Right renal cortex interstitium (tissue), 3 donors: ENCODE results near the gene BEGAIN. TPM values are rescaled to one million over a fixed set of nuclear protein-coding genes. Genes with fewer than 3 reads are reported as not detected.

Experiments used
- DNase-seq, 3 donors: peaks; one replicate each; pipeline ENCODE4 v3.0.0-alpha.2; 2013; ENCODE audit warnings: low read depth in 3 of 3, low spot score in 2 of 3
- polyA plus RNA-seq, 3 donors: library from polyadenylated mRNA; unstranded; fragments of 120-200 nt; gene quantifications; one replicate each; pipeline ENCODE4 v1.2.1, GENCODE V29; 2013; ENCODE audit not compliant: insufficient read length in 3 of 3

The BEGAIN gene
- polyA plus RNA-seq, 3 donors, result 1.2 to 2.3 (median 1.8) TPM

- no peak for DNase-seq
Measured at GRCh38 chr14:100583245-100583644, 4.0 kb downstream of the BEGAIN start.

GRCh38 chr14:100582496-100583165, 4.6 kb downstream of the BEGAIN start:
- no peak for DNase-seq

GRCh38 chr14:100581228-100582145, 5.7 kb downstream of the BEGAIN start:
- no peak for DNase-seq

GRCh38 chr14:100580316-100581227, 6.6 kb downstream of the BEGAIN start:
- DNase-seq, result no peak

- DNase-seq, result no peak
Measured at GRCh38 chr14:100578552-100578951, 8.7 kb downstream of the BEGAIN start.

GRCh38 chr14:100577986-100578431, 9.2 kb downstream of the BEGAIN start:
- DNase-seq, result no peak

GRCh38 chr14:100577321-100577985, 9.8 kb downstream of the BEGAIN start:
- no peak for DNase-seq

- DNase-seq, result no peak
Measured at GRCh38 chr14:100576091-100577085, 10.8 kb downstream of the BEGAIN start.

GRCh38 chr14:100575266-100575995, 11.8 kb downstream of the BEGAIN start:
- no peak for DNase-seq

GRCh38 chr14:100574642-100575031, 12.6 kb downstream of the BEGAIN start:
- DNase-seq, result no peak

- DNase-seq, result no peak
Measured at GRCh38 chr14:100573757-100574641, 13.2 kb downstream of the BEGAIN start.

- DNase-seq, result no peak
Measured at GRCh38 chr14:100573002-100573756, 14.0 kb downstream of the BEGAIN start.

GRCh38 chr14:100572543-100572942, 14.7 kb downstream of the BEGAIN start:
- DNase-seq, result no peak

- DNase-seq, result no peak
Measured at GRCh38 chr14:100571837-100572236, 15.4 kb downstream of the BEGAIN start.

GRCh38 chr14:100570726-100571454, 16.3 kb downstream of the BEGAIN start:
- DNase-seq, result no peak

- DNase-seq, result no peak
Measured at GRCh38 chr14:100569734-100570286, 17.4 kb downstream of the BEGAIN start.
